Thymus (tissue), 11 donors: Measurements from ENCODE around the gene IFI27. TPM values are rescaled to one million over a fixed set of nuclear protein-coding genes. Genes with fewer than 3 reads are reported as not detected.

ENCODE experiments used
- DNase-seq, 9 donors: peaks; one replicate each; pipeline ENCODE4 v3.0.0-alpha.2; 2013; ENCODE audit warnings: low spot score in 9 of 9, low read depth in 6 of 9, missing footprints in 1 of 9
- H3K27ac ChIP-seq, 2 donors: one replicate each; pipeline ENCODE4 v1.5.1; 2013; ENCODE audit warnings: control low read depth in 1 of 2, low read depth in 1 of 2, low read length in 1 of 2, mild to moderate bottlenecking in 1 of 2, moderate library complexity in 1 of 2
- H3K27me3 ChIP-seq, 2 donors: one replicate each; pipeline ENCODE4 v1.5.1; 2013; ENCODE audit warnings: low read length in 1 of 2; ENCODE audit not compliant: control insufficient read depth in 2 of 2, insufficient read depth in 1 of 2
- H3K36me3 ChIP-seq, 2 donors: one replicate each; pipeline ENCODE4 v1.5.1; 2013; ENCODE audit warnings: low read length in 1 of 2, mild to moderate bottlenecking in 1 of 2, moderate library complexity in 1 of 2; ENCODE audit not compliant: control insufficient read depth in 2 of 2, insufficient read depth in 2 of 2
- H3K4me1 ChIP-seq, 2 donors: one replicate each; pipeline ENCODE4 v1.5.1; 2013; ENCODE audit warnings: low read length in 2 of 2; ENCODE audit not compliant: control insufficient read depth in 2 of 2, insufficient read depth in 2 of 2
- H3K4me3 ChIP-seq, 2 donors: one replicate each; pipeline ENCODE4 v1.5.1; 2013; ENCODE audit warnings: low read length in 2 of 2, control low read depth in 1 of 2, mild to moderate bottlenecking in 1 of 2
- H3K9me3 ChIP-seq, 2 donors: one replicate each; pipeline ENCODE4 v1.5.1; 2013; ENCODE audit warnings: low read length in 1 of 2, mild to moderate bottlenecking in 1 of 2; ENCODE audit not compliant: control insufficient read depth in 2 of 2, insufficient read depth in 1 of 2
- WGBS: extraction: QIAGEN DNeasy Blood & Tissue Kit; methylation state at CpG from one replicate; pipeline ENCODE4 v1.1.7; 2013; 5-methylcytosine and 5-hydroxymethylcytosine counted together
- polyA plus RNA-seq: library from polyadenylated mRNA; stranded (reverse); fragments of 200-250 nt; gene quantifications from one replicate; pipeline ENCODE4 v1.2.3, GENCODE V29; 2013
- total RNA-seq: library from RNA; stranded (reverse); fragments of 120-200 nt; gene quantifications from one replicate; pipeline ENCODE4 v1.2.4, GENCODE V29; 2013
- donor health status: healthy.

The IFI27 gene
- total and polyA plus RNA-seq, 2 donors: 360 to 839 TPM

DNA sequence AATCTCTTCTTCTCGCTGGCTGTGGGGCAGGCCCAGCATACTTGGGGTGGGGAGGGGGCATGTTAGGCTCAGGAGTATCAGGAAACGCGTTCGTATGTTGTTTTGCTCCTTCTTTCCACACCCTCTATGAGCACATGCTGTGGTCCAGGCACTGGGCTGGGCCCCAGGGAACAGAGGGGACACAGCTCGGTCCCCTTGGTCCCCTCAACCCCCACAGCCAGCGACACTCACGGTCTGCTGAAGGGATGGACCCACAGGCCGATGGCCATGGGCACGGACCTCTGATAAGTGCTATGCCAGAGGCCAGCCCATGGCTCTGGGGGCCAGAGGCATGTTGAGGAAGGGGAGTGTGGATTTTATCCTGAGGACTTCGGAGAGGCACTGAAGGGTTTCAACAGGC, 6.2 kb downstream of the IFI27 start:
- Histone ChIP-seq H3K36me3 (no peaks in the 10 kb centered on the region), H3K4me3 (no peak overlapping the region), H3K27me3 (peaks cover 0 to 2% of the 10 kb centered on the region in 2 donors), H3K9me3 (peaks cover 0 to 1% of the 10 kb centered on the region in 2 donors), H3K4me1 (peaks cover 0 to 3% of the 10 kb centered on the region in 2 donors), H3K27ac (no peak overlapping the region)
- whole genome bisulfite sequencing: 85% methylated on average over 10 of the region's 10 CpGs
- DNase-seq: no peak

DNA sequence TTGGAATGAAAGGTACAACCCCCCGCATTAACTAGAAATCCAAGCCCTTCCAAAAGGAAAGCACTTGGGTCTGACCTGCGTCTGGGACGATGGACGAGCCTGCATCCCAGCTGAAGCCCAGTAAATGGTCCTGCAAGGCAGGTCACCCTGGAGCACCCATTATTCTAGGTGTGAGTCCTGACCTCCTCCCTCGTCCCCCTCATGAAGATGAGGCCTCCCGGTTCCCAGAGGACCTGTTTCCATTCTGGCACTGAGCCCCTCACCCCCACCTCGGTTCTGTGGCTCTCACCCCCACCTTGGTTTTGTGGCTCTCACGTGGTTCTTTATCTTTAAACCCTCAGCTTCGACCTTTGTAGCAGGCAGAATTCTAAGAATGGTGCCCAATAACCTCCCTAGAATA, 7.3 kb downstream of the IFI27 start:
- WGBS: 84% methylated on average over 9 of the region's 9 CpGs
- Histone ChIP-seq H3K4me1 (peaks cover 0 to 3% of the 10 kb centered on the region in 2 donors), H3K4me3 (no peak overlapping the region), H3K9me3 (peaks cover 0 to 1% of the 10 kb centered on the region in 2 donors), H3K27ac (no peak overlapping the region), H3K27me3 (peaks cover 0 to 2% of the 10 kb centered on the region in 2 donors), H3K36me3 (no peaks in the 10 kb centered on the region)
- DNase-seq: no peak

- no peak for DNase-seq
- peaks cover 0 to 3% of the 10 kb centered on the region in 2 donors for H3K4me1 ChIP-seq
- H3K27ac ChIP-seq: no peak overlapping the region
- H3K27me3 ChIP-seq: peaks cover 0 to 2% of the 10 kb centered on the region in 2 donors
- peaks cover 0 to 1% of the 10 kb centered on the region in 2 donors for H3K9me3 ChIP-seq
- no peaks in the 10 kb centered on the region for H3K36me3 ChIP-seq
- no peak overlapping the region for H3K4me3 ChIP-seq
These were observed 8.5 kb downstream of the IFI27 start for GRCh38 chr14:94119071-94119470.

GRCh38 chr14:94120667-94121340, 10.3 kb downstream of the IFI27 start:
- Histone ChIP-seq H3K4me1 (no peaks in the 10 kb centered on the region), H3K9me3 (peaks cover 0 to 1% of the 10 kb centered on the region in 2 donors), H3K27ac (no peak overlapping the region), H3K4me3 (no peak overlapping the region), H3K36me3 (no peaks in the 10 kb centered on the region), H3K27me3 (no peaks in the 10 kb centered on the region)
- WGBS: 91% methylated on average over 5 of the region's 5 CpGs
- DNase-seq: no peak

DNA sequence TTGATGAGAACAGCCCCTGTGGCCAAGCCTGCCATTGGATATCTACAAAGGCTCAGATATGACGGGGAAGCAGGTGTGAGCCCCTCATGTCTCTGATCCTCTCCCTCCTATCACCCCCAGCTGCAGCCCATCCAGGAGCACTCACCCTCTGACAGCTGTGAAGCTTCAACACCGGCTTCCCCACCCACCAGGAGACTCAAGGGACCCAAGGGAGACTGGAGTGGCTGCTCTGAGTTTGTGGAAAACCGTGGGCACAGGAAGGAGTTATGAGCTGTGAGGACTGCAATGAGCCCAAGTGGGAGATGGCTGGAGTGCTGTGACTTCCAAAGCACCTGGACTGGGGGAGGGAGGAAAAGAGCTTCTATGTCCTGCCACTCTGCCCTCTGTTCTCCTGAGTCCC, 10.9 kb downstream of the IFI27 start:
- no peak overlapping the region for H3K4me3 ChIP-seq
- peaks cover 0 to 1% of the 10 kb centered on the region in 2 donors for H3K9me3 ChIP-seq
- no peak overlapping the region for H3K27ac ChIP-seq
- H3K4me1 ChIP-seq: no peaks in the 10 kb centered on the region
- no peaks in the 10 kb centered on the region for H3K36me3 ChIP-seq
- H3K27me3 ChIP-seq: no peaks in the 10 kb centered on the region
- WGBS: 70% methylated on average over 3 of the region's 3 CpGs
- DNase-seq: no peak

- no peaks in the 10 kb centered on the region for H3K4me1 ChIP-seq
- no peak overlapping the region for H3K27ac ChIP-seq
- no peak overlapping the region for H3K4me3 ChIP-seq
- H3K27me3 ChIP-seq: no peaks in the 10 kb centered on the region
- 76% methylated on average over 3 of the region's 3 CpGs for WGBS
- H3K36me3 ChIP-seq: peaks cover 0 to 7% of the 10 kb centered on the region in 2 donors
- no peak for DNase-seq
- peaks cover 0 to 1% of the 10 kb centered on the region in 2 donors for H3K9me3 ChIP-seq
These were observed 11.9 kb downstream of the IFI27 start for GRCh38 chr14:94122438-94122837.

DNA sequence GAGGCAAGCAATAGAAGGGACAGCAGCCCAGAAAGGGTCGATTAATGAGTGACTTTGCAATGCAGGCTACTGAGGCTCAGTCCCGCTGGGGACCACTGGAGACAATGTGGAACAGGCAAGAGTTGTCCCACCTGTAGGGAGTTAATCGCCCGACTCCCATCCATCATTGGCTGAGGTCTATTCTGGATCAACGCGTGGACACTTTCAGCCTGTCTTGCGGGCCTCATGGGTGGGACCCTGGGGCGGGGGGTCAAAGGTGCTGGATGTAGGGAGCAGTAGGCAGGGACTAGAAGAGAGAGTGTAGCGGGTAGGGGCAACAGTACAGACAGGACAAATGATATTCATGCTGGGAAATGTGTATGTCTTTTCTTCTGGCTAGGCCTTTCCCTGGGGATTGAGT, 12.8 kb downstream of the IFI27 start:
- Histone ChIP-seq H3K27me3 (peaks cover 0 to 3% of the 10 kb centered on the region in 2 donors), H3K4me3 (no peak overlapping the region), H3K9me3 (peaks cover 0 to 1% of the 10 kb centered on the region in 2 donors), H3K4me1 (no peaks in the 10 kb centered on the region), H3K27ac (no peak overlapping the region), H3K36me3 (peaks cover 0 to 9% of the 10 kb centered on the region in 2 donors)
- no peak for DNase-seq
- WGBS: 93% methylated on average over 9 of the region's 9 CpGs

- WGBS: 92% methylated on average over 1 of the region's 1 CpG
- peaks cover 0 to 6% of the 10 kb centered on the region in 2 donors for H3K27me3 ChIP-seq
- no peak overlapping the region for H3K27ac ChIP-seq
- H3K36me3 ChIP-seq: peaks cover 0 to 9% of the 10 kb centered on the region in 2 donors
- DNase-seq: no peak
- H3K9me3 ChIP-seq: peaks cover 0 to 1% of the 10 kb centered on the region in 2 donors
- H3K4me1 ChIP-seq: peaks cover 3 to 4% of the 10 kb centered on the region in 2 donors
- no peak overlapping the region for H3K4me3 ChIP-seq
These were observed 13.3 kb downstream of the IFI27 start for GRCh38 chr14:94123868-94124267.

DNA sequence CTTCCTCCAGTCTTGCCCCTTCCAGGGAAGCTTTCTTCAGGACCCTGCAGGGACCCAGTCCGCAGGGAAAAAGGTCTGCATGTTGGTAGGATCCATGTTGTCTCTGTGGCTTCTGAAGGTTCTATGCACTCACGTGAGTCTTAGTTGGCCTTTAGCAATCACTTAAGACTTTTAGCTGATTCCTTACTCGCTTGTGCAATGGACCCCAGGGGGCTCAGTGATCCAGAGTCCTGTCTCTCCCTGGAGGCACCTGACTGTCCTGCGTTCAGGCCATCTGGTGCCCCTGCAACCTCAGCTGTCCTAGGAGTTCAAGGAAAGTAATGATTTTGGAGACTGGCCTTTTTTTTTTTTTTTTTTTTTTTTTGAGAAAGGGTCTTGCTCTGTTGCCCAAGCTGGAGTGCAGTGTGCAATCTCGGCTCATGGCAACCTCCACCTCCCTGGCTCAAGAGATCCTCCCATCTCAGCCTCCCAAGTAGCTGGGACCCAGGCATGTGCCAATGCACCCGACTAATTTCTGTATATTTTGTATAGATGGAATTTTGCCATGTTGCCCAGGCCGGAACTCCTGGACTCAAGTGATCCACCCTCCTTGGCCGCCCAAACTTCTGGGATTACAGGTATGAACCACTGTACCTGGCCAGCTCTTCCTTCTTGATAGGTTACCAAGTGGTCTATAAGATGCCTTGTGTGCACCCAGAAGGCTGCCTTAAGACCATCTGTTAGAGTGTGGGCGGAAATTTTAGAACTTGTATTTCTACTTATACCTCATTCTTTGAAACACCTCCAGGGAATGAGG, 14.2 kb downstream of the IFI27 start:
- H3K27me3 ChIP-seq: peaks cover 0 to 10% of the 10 kb centered on the region in 2 donors
- H3K36me3 ChIP-seq: peaks cover 0 to 9% of the 10 kb centered on the region in 2 donors
- H3K9me3 ChIP-seq: peaks cover 0 to 1% of the 10 kb centered on the region in 2 donors
- H3K4me1 ChIP-seq: peaks cover 4 to 7% of the 10 kb centered on the region in 2 donors
- 92% methylated on average over 9 of the region's 9 CpGs for WGBS
- DNase-seq: no peak
- H3K4me3 ChIP-seq: no peak overlapping the region
- no peak overlapping the region for H3K27ac ChIP-seq
